NCI-H146 treated with DMSO at 0.1 percent for 48 hours (cell line): ENCODE results near the gene SH2D4B.
"Not testable (repeated sequence)": the region's sequence is repeated elsewhere in the genome, so short reads cannot be mapped to it uniquely, and the experiment has no call there.

Experiments
- DNase-seq: peaks from one replicate; lab custom pipeline; 2025; ENCODE audit not compliant: unreplicated experiment; lab: John Stamatoyannopoulos, UW

Gene SH2D4B

GRCh38 chr10:80542053-80542452 is 4.4 kb downstream of the SH2D4B start:
- no peak for DNase-seq

- DNase-seq = no peak
These were observed 5.1 kb downstream of the SH2D4B start for GRCh38 chr10:80542652-80543318.

GRCh38 chr10:80543319-80543672 is 5.6 kb downstream of the SH2D4B start:
- DNase-seq = not testable (repeated sequence)

- DNase-seq = no peak
These were observed 6.7 kb downstream of the SH2D4B start for GRCh38 chr10:80544316-80544953.

GRCh38 chr10:80545258-80545881 is 7.7 kb downstream of the SH2D4B start:
- no peak for DNase-seq

GRCh38 chr10:80552151-80552646 is 14.5 kb downstream of the SH2D4B start:
- peak; percentile 82 for DNase-seq

GRCh38 chr10:80553436-80553835 is 15.7 kb downstream of the SH2D4B start:
- no peak for DNase-seq

GRCh38 chr10:80554050-80554449 is 16.3 kb downstream of the SH2D4B start:
- no peak for DNase-seq

- DNase-seq = no peak
These were observed 17.7 kb downstream of the SH2D4B start for GRCh38 chr10:80555415-80555814.

- no peak for DNase-seq
These were observed 24.2 kb downstream of the SH2D4B start for GRCh38 chr10:80561950-80562349.

- DNase-seq = no peak
These were observed 29.6 kb downstream of the SH2D4B start for GRCh38 chr10:80567292-80567691.

GRCh38 chr10:80569131-80569895 is 31.6 kb downstream of the SH2D4B start:
- DNase-seq = no peak

GRCh38 chr10:80571352-80571751 is 33.6 kb downstream of the SH2D4B start:
- no peak for DNase-seq

GRCh38 chr10:80579181-80579763 is 41.6 kb downstream of the SH2D4B start:
- no peak for DNase-seq

GRCh38 chr10:80579849-80580637 is 42.3 kb downstream of the SH2D4B start:
- DNase-seq = no peak

GRCh38 chr10:80580638-80581468 is 43.2 kb downstream of the SH2D4B start:
- DNase-seq = no peak

GRCh38 chr10:80581469-80581835 is 43.8 kb downstream of the SH2D4B start:
- no peak for DNase-seq

GRCh38 chr10:80582286-80582960 is 44.7 kb downstream of the SH2D4B start:
- DNase-seq = no peak

- DNase-seq = no peak
These were observed 46.0 kb downstream of the SH2D4B start for GRCh38 chr10:80583685-80584084.
